GF-D8 (cell line): Measurements from ENCODE around the gene RASGRP4.

Experiments used
- DNase-seq: peaks from one replicate; lab custom pipeline; 2025; lab: John Stamatoyannopoulos, UW

RASGRP4 gene

DNA sequence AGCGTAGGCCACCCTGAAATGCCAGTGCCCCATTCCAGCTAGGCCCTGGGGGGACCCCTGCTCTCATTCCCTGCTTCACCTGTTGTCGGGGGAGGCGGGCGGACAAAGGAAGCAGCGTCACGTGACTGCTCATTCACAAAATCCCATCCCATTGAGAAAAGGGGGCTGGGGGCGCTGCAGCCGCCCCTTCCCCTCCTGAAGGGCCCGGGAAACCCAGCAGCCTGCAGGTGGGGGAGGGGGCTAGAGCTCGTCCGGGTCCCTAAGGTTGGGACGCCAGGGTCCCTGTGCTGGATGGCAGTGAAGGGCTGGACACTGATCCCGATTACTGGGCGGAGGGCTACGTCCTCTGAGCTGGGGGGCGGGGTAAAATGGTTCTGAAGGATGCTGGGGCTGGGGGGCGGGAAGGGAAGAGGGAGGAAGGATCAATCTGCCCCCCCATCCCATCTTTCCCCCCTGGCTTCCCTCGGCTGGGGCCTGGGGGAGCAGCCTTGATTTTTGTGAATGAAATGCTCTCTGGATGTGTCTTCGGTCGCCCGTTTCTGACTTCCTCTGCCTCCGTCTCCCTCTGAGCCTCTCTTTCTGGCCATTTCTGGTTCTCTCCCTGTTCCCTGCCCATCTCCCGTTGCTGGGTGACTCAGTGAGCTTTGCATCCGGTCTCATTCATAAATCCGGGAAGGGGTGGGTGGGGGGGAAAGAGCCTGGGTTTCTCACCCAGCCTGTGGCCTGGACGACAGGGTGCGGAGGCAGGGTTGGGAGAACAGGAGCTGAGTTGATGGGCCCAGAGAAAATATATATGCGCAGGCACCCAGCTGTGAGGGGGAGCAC is 36.7 kb downstream of the RASGRP4 start:
- DNase-seq: no peak

DNA sequence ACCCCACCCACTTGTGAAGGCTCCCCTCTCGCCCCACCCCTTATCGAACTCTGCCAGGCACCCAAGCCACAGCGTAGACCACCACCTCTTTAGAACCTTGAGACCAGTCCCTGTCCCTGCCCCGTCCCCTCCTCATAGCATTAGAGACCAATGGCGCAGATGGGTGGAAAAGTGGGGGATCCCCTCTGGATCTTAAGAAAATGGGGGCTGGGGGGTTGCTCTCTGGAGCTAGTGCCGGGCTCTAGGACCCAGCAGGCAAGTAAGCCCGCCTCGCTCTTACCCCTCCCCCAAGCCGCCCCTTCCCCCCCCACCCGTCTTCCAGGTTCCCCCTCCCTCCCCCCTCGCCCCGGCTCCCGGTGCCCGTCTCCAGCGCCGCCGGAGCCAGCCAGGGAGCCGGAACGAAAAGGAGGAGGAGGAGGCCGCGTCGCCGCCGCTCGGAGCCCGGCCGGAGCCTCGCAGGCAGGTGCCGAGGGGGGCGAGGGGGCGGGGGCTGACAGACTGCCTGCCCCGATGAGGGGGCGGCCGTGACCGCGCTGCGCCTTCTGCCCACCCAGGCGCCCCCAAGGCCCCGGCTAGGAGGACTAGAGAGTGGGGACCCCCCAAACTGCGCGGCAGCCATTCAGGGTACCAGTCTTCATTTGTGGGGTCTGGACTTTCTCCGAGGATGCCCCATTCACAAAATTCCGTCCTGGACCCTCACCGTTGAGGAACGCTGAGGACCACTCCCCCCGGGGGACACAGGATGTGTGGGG is 37.5 kb downstream of the RASGRP4 start, which contains the start of gene SPRED3:
TSS of gene SPRED3 (plus strand) at position 349 of the 752 bp plus-strand sequence. CDS start 1,606 bp downstream, outside the sequence.
- DNase-seq: no peak

DNA sequence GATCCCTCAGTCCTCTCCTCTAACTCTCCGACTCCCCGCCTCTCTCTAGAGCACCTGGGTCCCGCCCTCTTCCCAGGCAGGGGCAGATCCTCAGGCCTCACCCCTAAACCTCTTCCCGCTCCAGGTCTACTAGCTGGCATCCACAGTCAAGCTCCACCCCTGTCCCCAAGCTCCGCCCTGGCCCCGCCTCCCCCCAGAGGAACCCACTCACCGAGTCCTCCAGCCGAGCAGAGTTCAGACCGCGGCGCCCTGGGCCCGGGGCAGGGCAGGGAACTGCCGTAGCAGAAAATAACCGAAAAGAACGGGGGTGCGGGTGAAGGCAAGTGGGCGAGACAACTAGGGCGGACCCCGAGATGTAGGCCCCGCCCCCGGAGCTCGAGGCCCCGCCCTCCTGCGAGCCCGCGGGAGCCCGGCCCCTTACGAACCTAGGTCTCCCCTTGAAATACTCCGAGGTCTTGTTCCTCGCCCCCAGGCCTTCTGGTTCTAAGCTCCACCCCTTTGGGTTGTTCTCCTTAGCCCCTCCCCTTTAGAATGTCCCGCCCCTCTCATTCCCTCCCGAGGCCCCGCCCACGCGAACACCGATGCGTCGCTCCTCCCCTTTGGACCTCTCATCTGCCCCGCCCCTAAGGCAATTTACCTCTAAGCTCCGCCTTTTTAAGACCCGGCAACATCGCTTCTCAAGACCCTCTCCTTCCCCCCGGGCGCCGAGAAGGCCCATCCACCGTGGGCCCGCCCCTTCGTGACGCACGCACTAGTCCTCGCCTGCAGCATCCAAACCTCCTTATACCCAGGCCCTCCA is 38.3 kb downstream of the RASGRP4 start, which contains the start of gene GGN:
TSS of gene GGN (minus strand) at position 485 of the 799 bp plus-strand sequence. CDS start 773 bp downstream, outside the sequence.
- no peak for DNase-seq

DNA sequence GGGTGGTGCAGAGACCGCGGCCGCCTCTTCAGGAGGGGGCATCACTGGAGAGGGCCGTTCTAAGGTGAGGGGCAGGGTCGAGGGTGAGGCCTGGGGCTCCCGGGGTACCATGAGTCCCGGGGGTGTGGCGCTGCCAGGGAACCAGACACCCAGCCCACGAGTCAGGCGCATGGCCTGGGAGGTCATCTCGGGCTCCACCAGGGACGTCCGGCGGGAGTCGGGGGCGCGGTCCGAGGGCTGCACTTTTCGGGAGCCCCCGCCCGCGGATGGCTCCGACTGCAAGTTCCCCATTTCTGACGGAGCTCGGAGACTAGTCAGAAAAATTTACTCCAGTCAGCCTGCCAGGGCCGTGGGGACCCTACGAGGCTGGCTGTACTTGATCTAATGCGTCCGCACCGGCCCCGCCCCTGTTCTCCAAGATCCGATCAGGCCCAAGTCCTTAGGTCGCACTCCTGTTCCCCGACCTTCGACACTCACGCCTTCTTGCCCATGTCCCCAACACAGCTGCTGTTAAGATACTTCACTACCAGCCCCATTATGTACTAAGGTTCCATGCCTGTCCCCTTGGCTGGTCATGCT is 39.0 kb downstream of the RASGRP4 start:
- no peak for DNase-seq

DNA sequence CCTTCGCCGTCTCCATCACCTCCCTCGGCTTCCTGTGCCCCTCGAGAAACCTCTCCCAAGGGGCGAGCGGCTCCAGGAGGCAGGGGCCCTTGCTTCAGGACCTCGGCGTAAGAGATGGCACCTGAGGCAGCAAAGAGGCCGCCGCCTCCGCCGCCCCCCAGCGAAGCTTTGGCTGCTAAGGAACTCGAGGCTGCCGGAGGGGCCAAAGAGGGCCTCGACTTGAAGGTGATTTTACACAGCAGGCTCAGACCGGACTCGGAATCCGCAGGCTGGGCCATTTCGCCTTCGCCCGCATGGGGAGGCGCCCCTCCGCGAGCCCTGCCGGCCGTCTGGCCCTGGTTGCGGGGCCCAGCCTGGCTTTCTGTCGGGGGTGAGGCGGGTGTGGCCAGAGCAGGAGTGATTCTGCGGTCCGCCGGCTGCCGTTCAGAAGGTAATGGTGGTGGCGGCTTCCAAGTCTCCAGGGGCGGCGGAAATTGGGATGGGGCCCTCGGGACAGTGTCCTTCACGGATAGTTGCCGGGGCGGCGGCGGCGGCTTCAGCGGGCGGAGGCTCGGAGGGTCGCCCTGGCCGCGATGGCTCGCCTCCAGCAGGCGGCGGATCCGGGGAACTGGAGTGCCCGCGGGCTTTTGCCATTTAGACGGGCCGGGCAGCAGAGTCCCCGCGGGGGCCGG is 39.6 kb downstream of the RASGRP4 start:
- no peak for DNase-seq

DNA sequence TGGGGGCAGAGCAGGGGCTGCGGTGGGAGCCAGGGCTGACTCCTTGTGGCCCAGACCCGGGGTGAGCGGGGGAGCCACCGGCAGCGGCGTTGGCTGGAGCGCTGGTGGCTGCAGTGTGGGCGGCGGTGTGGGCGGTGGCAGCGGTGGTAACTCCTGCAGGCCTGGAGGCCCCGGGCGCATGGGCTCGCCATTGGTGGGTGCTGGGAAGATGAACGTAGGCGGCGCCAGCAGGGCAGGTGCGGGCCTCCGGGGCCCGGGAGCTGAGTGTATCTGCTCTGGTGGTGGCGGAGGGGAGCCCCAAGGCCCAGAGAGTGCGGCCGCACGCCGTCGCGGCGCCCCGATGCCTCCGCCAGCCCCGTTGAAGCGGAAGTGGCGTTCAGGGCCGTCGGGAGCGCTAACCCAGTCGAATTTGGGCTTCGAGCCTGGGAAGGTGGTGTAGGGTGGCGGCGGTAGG is 40.2 kb downstream of the RASGRP4 start:
- no peak for DNase-seq

DNA sequence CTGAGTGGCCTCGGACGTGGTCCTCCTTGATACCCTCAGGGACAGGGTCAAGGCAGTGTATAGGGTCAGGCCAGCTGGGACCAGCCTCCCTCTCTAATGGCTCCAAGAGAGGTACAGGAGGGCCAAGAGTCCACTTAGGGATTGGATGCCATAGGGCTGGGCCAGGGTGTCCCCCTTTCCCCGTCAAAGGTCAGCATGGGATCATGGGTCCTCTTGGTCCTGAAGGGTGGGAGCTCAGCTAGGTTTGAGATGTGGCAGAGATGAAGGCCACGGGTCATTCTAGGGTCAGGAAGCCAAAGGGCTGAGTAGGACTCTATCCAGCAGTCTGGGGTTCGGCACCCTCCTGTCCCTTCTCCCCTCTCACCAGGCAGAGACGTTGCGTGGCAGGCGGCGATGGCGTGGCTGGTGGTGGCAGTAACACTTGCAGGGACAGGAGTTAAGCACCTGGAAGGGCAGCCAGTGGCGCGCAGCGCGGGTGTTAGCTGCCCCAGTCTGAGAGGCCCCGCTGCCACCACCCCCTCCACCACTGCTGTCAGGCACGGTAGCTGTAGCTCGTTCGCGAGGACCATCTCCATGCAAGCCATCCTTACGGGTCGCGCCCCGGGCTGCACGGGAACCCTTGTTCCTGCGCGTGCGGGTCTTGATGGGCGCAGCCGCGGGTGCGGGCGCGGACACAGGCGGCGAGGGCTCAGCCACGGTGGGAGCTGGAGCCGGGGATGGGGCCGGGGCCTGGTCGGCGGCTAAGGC is 40.8 kb downstream of the RASGRP4 start:
- no peak for DNase-seq

DNA sequence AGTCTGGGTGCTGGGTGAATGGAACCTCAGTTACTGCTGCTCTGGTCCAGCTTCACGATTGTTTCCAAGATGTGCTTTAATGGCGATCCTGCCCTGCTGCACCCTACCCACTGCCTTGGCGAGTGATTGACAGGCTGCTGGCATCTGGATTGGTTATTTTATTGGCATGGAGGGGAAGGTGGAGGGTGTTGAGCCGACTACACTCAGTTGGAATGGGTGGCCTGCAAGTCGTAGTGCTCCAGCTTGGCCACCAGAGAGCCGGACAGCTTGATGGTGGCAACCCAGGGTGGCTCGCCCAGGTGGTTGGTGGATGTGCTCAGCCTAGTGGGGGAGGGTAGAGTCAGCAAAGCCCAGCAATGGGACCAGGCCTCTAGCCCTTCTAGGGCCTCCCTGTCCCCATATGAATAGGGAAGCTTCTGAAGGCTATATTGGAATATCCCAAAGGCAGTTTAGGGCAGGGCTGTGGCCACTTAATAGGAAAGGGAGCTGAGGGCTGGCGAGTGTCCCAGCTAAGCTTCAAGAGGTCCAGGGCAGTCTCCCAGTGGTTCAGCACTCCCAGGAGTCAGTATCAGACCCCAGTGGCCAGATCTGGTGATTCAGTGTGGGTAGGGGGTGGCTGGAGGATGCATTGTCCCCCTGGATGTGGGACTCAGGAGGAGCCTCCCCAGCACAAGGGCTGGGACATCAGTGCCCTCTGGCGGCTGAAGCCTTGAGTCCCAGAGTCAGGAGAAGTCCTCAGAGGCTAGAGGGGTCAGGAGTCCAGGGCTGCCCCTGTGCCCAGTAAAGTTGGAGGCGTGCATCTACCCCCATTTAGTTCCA is 41.6 kb downstream of the RASGRP4 start:
- no peak for DNase-seq

DNA sequence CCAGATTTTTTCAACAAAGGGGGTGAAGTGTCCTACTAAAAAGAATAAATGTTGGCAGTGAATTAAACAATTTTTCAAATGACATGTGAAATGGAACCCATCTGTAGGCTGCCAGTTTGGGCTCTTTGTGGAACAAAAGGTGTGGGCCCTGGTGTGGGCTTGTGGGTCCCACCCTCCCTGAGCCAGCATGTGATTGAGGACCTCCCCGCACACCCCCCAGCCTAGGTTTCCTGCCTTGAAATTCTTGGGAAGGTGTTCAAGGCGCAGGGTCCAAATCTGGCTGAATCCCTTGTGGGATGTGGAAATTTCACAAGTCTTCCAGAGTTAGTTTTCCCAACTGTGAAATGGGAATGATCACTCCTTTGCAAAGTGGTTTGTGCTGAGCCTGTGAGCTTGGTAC is 42.3 kb downstream of the RASGRP4 start:
- DNase-seq: no peak

DNA sequence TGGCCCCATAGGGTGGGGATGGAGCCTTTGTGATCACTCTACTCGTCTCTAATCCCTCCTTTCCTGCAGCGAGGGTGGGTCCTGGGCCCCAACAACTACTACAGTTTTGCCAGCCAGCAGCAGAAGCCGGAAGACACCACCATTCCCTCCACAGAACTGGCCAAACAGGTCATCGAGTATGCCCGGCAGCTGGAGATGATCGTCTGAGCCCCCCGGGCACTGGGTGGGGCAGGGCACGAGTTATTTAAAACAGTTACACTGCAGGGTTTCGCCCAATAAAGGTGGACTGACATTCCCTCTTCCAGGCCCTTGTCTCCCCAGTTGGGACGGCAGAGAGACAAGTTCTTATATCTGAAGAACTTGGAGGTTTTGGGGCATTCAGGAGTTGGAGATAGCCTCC is 42.8 kb downstream of the RASGRP4 start:
- DNase-seq: no peak

DNA sequence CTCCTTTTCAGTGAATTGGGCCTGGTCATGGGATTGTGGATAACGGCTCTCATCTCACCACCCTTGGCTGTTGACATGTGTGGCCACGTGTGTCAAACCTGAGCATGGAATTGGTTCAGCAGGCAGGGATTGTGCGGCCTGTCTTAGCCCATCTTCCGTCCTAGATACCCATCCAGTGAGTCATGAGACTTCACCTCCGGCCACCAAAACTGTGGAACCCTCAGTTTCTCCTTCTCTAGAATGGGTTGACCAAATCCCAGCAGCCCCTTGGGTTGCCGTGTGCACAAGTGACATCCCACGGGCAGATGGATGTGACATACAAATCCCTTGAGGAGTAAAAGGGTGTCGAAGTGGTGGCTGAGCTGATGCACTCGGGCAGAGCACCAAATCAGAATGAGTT is 44.9 kb downstream of the RASGRP4 start:
- no peak for DNase-seq

DNA sequence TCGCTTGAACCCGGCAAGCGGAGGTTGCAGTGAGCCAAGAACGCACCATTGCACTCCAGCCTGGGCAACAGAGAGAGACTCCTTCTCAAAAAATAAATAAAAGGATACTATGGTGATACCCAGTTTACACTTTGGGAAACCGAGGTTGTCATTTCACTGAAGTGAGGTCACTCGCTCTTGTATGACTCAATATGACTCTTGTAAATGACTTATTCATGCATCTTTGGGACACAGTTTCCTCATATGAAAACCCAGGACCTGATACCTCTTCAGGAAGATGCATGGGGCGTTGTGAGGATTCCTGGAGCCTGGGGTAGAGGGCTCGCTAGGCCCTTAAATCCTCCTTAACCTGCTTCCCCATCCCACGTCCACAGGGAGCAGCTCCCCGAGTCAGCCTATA is 47.2 kb downstream of the RASGRP4 start:
- no peak for DNase-seq

DNA sequence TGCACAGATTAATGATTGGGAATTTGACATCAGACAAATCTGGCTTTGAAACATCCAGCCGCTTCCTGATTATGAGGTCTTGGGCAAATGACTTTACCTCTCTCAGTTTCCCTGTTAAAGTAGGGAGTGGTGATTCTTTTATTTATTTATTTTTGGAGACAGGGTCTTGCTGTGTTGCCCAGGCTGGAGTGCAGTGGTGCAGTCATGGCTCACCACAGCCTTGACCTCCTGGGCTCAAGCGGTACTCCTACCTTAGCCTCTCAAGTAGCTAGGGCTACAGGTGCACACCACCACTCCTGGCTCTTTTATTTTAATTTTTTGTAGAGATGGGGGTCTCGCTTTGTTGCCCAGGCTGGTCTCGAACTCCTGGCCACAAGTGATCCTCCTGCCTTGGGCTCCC is 49.0 kb downstream of the RASGRP4 start:
- DNase-seq: no peak

DNA sequence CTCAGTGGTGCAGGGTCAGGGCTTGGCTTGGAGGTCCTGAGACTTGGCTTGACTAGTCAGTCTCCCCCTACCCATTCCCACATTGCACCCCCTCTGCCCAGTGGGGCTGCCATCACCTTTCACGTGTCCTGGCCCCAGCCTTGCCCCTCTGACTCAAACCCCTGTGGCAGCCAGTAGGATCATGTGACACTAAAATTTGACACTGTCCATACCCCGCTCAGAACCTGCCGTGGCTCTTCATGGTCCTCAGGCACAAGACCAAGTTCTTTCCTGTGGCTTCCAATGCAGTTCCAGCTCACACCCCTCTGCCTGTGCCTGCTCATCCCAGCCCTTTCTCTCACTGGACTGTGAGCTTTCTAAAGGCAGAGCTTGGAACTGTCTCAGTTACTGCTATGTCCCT is 49.4 kb downstream of the RASGRP4 start:
- no peak for DNase-seq

DNA sequence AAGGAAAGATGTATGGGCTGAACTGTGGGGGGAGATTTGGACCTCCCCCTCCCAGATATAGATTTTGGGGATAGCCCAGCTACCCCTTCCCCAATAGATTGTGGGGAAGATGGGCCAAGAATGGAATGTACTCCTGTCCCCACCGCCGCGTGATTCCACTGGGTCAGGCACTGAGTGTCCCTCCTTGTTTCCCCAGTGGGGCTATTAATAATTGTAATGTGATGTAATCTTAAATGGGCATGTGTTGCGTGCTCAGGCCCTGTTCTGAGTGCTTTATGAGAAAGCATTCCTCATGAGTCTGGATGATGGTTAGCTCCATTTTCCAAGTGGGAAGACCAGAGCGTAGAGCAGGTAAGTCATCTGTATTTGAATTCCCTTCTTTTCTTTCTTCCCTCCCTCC is 50.3 kb downstream of the RASGRP4 start:
- DNase-seq: no peak

DNA sequence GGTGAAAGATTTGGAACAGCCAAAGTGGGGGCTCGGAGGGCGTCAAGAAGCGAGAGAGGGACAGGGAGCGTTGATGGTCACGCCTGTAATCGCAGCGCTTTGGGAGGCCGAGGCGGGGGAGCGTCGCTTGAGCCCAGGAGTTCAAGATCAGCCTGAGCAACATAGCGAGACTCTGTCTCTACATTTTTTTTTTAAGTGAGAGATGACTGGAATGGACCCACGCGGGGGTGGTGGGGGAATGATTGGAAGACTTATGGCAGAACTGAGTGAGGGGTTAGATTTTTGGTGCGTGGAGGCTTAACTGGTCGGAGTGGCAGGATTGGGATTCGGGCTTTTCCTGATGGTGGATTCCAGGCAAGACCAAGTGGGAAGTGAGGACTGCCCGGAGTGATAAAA is 50.9 kb downstream of the RASGRP4 start:
- peak; percentile 36 for DNase-seq

DNA sequence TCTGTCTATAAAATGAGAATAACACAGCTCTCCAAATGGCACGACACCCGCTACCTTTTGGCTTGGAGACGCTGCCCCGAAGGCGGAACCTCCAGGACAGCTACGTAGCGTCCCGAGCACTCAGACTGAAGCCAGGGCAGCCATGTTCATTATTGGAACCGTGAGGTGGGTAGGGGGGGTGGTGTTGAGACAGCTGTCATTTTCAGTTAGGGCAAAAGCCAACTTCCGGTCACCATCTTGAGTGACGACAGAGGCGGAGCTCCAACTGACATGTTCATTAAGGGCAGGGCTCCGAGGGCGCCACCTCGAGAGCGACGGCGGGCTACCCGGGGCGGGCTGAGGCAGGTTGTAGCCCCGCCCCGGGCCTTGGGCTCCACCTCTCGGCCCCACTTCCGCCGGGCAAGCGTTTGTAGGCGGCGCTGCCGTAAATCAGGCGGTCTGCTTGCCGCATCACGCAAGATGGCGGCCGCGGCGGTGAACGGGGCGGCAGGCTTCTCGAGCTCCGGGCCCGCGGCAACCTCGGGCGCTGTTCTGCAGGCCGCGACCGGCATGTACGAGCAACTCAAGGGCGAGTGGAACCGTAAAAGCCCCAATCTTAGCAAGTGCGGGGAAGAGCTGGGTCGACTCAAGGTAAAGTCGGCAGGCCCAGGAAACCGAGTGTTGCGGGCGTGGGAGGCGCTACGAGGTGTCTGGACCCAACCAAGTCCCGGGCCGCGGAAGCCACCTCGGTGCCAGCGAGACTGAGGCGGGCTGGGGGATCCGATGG is 51.5 kb downstream of the RASGRP4 start, which contains the start of gene PSMD8:
TSS of gene PSMD8 (plus strand) at position 240 of the 766 bp plus-strand sequence. CDS start at position 271, 31 bp downstream.
- peak; percentile 98 for DNase-seq

DNA sequence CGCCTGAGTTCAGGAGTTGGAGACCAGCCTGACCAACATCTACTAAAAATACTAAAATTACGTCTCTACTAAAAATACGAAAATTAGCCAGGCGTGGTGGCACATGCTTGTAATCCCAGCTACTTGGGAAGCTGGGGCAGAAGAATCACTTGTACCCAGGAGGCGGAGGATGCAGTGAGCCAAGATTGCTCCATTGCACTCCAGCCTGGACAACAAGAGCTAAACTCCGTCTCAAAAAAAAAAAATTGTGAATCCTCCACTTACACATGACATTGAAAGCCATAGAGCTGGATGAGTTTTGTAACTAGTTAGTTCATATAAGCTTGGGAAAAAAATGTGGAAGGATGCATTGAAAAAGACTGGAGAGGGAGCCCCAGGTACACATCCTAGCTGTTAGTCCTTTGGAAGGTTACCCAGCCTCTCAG is 52.1 kb downstream of the RASGRP4 start:
- no peak for DNase-seq

DNA sequence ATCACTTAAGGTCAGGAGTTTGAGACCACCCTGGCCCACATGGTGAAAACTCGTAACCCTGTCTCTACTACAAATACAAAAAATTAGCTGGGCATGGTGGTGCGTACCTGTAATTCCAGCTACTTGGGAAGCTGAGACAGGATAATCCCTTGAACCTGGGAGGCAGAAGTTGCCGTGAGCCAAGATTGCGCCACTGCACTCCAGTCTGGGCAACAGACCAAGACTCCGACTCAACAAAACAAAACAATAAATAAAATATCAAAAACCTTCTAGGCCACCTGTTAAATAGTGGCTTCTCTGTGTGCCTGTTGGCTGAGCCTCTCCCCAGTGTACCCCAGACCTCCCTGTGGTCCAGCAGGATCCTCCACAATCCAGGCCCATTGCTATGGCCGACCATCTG is 54.9 kb downstream of the RASGRP4 start:
- DNase-seq: no peak
